ENCODE data around the gene HPN. TPM values are rescaled to one million over a fixed set of nuclear protein-coding genes. Genes with fewer than 3 reads are reported as not detected.
"Not testable (repeated sequence)": the region's sequence is repeated elsewhere in the genome, so short reads cannot be mapped to it uniquely, and the experiment has no call there.

HPN gene
- 4.8 and 4.9 TPM in 2 replicates for polyA plus RNA-seq (2013)

GRCh38 chr19:35041548-35042055, at the start of gene HPN:
HPN (plus strand) TSS chr19:35041721; CDS start chr19:35042507, 786 bp downstream.
- Histone ChIP-seq H4K91ac (ENCODE audit: low read depth, low read length) (peak within 1 kb of the TSS; percentile 91), H3K79me2 (ENCODE audit: control insufficient read depth, insufficient read depth, low read length, poor library complexity) (no peaks in the 10 kb centered on the region), H3K18ac (ENCODE audit: low read length) (peak within 1 kb of the TSS; percentile 74), H3K9ac (ENCODE audit: low read length) (peak within 1 kb of the TSS; percentile 33), H3K4me1 (ENCODE audit: control insufficient read depth in 1 of 2, insufficient read depth in 2 of 2, low read length in 2 of 2) (peaks cover 13 to 17% of the 10 kb centered on the region in 2 experiments), H3K9me3 (ENCODE audit: insufficient read depth, low read depth, low read length) (peaks cover 3% of the 10 kb centered on the region), H2BK12ac (ENCODE audit: low read length) (peak within 1 kb of the TSS; percentile 62), H3K23ac (ENCODE audit: low read length) (no peak within 1 kb of the TSS), H3K14ac (ENCODE audit: low read length) (peak within 1 kb of the TSS; percentile 82), H3K27ac (ENCODE audit: low read depth, low read length) (peak within 1 kb of the TSS; percentile 72), H3K36me3 (ENCODE audit: control insufficient read depth in 1 of 2, insufficient read depth in 2 of 2, low read length in 2 of 2) (no peaks in the 10 kb centered on the region), H3K4me2 (ENCODE audit: low read length) (peak within 1 kb of the TSS; percentile 81), H4K8ac (ENCODE audit: low read depth, low read length) (peak within 1 kb of the TSS; percentile 80), H4K12ac (ENCODE audit: low read depth, low read length) (peak within 1 kb of the TSS; percentile 65), H2AK5ac (ENCODE audit: low read length) (peak within 1 kb of the TSS; percentile 91), H3K4me3 (ENCODE audit: low read depth, low read length) (peak within 1 kb of the TSS; percentile 55), H3K4ac (ENCODE audit: low read depth, low read length) (peak within 1 kb of the TSS; percentile 60), H3K79me1 (ENCODE audit: low read length) (peaks cover 13% of the 10 kb centered on the region), H3K27me3 (ENCODE audit: insufficient read depth, low read length) (no peaks in the 10 kb centered on the region), H2BK5ac (ENCODE audit: low read depth, low read length, poor library complexity) (peak within 1 kb of the TSS; percentile 77), H2BK120ac (ENCODE audit: insufficient read depth, low read length, poor library complexity) (peak within 1 kb of the TSS; percentile 79), H2AFZ (ENCODE audit: insufficient read depth, low read length, poor library complexity) (peak within 1 kb of the TSS; percentile 81)
- no CpG with 5 or more reads among the region's 19 CpGs for WGBS (ENCODE audit: extremely low coverage, insufficient coverage, insufficient read length)
- DNase-seq: no peak

DNA sequence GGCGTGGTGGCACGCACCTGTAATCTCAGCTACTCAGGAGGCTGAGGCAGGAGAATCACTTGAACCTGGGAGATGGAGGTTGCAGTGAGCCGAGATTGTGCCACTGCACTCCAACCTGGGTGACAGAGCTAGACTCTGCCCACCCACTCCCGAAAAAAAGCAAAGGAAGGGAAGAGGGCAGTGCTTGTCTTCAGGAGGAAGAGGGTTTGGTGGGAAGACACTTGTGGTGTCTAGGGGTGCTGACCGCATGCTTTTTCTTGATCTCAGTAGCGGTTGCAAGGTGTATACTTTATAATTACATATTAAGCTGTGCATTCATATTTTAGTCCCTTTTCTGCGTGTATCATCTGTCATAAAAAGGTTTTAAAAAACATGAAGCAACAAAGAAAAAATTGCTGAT, 48.9 kb upstream of the HPN start:
- not testable (repeated sequence) for H3K4me3 ChIP-seq (ENCODE audit: low read depth, low read length); H3K23ac ChIP-seq (ENCODE audit: low read length); H3K4me2 ChIP-seq (ENCODE audit: low read length); H2AFZ ChIP-seq (ENCODE audit: insufficient read depth, low read length, poor library complexity); H3K36me3 ChIP-seq (ENCODE audit: control insufficient read depth in 1 of 2, insufficient read depth in 2 of 2, low read length in 2 of 2); H4K12ac ChIP-seq (ENCODE audit: low read depth, low read length); H4K8ac ChIP-seq (ENCODE audit: low read depth, low read length); H4K91ac ChIP-seq (ENCODE audit: low read depth, low read length); H3K79me1 ChIP-seq (ENCODE audit: low read length); H3K4me1 ChIP-seq (ENCODE audit: control insufficient read depth in 1 of 2, insufficient read depth in 2 of 2, low read length in 2 of 2); H3K9me3 ChIP-seq (ENCODE audit: insufficient read depth, low read depth, low read length); H2BK5ac ChIP-seq (ENCODE audit: low read depth, low read length, poor library complexity); H2BK120ac ChIP-seq (ENCODE audit: insufficient read depth, low read length, poor library complexity); H3K14ac ChIP-seq (ENCODE audit: low read length); DNase-seq; H3K27ac ChIP-seq (ENCODE audit: low read depth, low read length); H3K79me2 ChIP-seq (ENCODE audit: control insufficient read depth, insufficient read depth, low read length, poor library complexity); H2BK12ac ChIP-seq (ENCODE audit: low read length); H3K9ac ChIP-seq (ENCODE audit: low read length); H3K18ac ChIP-seq (ENCODE audit: low read length); H3K27me3 ChIP-seq (ENCODE audit: insufficient read depth, low read length); H2AK5ac ChIP-seq (ENCODE audit: low read length); H3K4ac ChIP-seq (ENCODE audit: low read depth, low read length)
- no CpG with 5 or more reads among the region's 7 CpGs for WGBS (ENCODE audit: extremely low coverage, insufficient coverage, insufficient read length)

DNA sequence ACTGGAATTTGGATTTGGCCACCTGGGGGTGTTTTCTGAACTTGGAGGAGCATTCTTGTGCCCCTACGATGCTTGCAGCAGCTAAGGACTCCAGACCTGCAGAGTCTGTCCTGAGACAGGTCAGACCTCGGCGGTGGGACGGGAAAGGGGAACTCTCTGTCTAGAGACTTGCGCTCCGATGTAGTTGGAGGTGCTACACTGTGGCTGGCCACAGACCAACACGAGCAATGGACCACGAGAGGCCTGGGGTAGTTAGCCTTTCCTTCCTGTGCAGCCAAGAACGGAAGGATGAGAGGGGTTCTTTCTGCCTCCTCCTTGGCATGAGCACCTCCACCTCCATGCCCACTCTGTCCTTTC, 47.3 kb upstream of the HPN start:
- Histone ChIP-seq H3K4me2 (ENCODE audit: low read length) (no peak overlapping the region), H3K14ac (ENCODE audit: low read length) (no peak overlapping the region), H3K79me1 (ENCODE audit: low read length) (no peaks in the 10 kb centered on the region), H3K4ac (ENCODE audit: low read depth, low read length) (no peak overlapping the region), H4K12ac (ENCODE audit: low read depth, low read length) (no peak overlapping the region), H4K8ac (ENCODE audit: low read depth, low read length) (no peak overlapping the region), H3K9me3 (ENCODE audit: insufficient read depth, low read depth, low read length) (peaks cover 3% of the 10 kb centered on the region), H2BK5ac (ENCODE audit: low read depth, low read length, poor library complexity) (no peak overlapping the region), H2BK120ac (ENCODE audit: insufficient read depth, low read length, poor library complexity) (no peak overlapping the region), H3K36me3 (ENCODE audit: control insufficient read depth in 1 of 2, insufficient read depth in 2 of 2, low read length in 2 of 2) (no peaks in the 10 kb centered on the region), H2BK12ac (ENCODE audit: low read length) (no peak overlapping the region), H4K91ac (ENCODE audit: low read depth, low read length) (no peak overlapping the region), H3K79me2 (ENCODE audit: control insufficient read depth, insufficient read depth, low read length, poor library complexity) (no peaks in the 10 kb centered on the region), H3K27me3 (ENCODE audit: insufficient read depth, low read length) (no peaks in the 10 kb centered on the region), H3K4me3 (ENCODE audit: low read depth, low read length) (no peak overlapping the region), H2AFZ (ENCODE audit: insufficient read depth, low read length, poor library complexity) (no peak overlapping the region), H3K27ac (ENCODE audit: low read depth, low read length) (no peak overlapping the region), H3K4me1 (ENCODE audit: control insufficient read depth in 1 of 2, insufficient read depth in 2 of 2, low read length in 2 of 2) (peaks cover 2 to 6% of the 10 kb centered on the region in 2 experiments), H2AK5ac (ENCODE audit: low read length) (no peak overlapping the region), H3K23ac (ENCODE audit: low read length) (no peak overlapping the region), H3K9ac (ENCODE audit: low read length) (no peak overlapping the region), H3K18ac (ENCODE audit: low read length) (no peak overlapping the region)
- WGBS (ENCODE audit: extremely low coverage, insufficient coverage, insufficient read length): no CpG with 5 or more reads among the region's 9 CpGs
- no peak for DNase-seq

DNA sequence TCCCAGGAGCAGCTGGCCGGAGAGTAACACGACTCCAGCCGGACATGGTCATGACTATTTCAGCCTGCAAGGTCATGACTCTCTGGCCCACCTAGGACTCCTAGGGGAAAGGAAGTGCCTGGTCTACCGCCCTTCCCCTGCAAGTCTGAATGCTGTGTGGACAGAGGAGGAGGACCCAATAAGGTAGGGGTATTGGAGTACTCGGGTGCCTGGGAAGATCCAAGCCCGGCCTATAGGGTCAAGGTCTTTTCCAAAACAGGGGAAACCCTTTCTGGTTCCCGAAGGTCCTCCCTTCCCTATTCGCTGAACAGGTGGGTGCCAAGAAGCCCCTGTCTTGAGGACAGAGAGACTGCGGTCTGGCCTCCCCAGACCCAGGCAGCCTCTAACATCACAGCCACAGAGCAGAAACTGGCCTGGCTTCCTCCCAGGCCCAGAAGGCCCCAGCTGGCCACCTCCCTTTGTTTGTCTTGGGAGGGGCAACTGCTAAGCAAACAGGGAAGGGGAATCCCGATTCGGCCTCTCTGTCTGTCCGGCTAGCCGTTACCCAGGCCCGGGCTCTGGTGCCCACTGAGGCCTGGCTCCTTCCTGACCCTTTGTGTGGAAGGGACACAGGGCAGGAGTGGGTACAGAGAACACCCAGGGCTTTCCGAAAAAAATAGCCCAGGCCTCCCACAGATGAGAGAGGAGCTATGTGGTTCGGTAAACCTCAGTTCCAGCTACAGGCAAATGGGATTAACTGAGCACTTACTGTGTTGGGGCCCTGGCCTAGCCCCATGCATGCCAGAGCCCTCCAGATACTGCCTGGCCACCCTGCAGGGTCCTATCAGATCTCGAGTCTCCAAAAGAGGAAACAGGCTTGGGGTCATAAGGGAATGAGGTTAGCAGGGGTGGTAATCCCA, 46.6 kb upstream of the HPN start:
- H2BK12ac ChIP-seq (ENCODE audit: low read length): no peak overlapping the region
- H3K79me2 ChIP-seq (ENCODE audit: control insufficient read depth, insufficient read depth, low read length, poor library complexity): peaks cover 2% of the 10 kb centered on the region
- H3K23ac ChIP-seq (ENCODE audit: low read length): no peak overlapping the region
- H3K79me1 ChIP-seq (ENCODE audit: low read length): peaks cover 5% of the 10 kb centered on the region
- H3K4me1 ChIP-seq (ENCODE audit: control insufficient read depth in 1 of 2, insufficient read depth in 2 of 2, low read length in 2 of 2): peaks cover 2 to 8% of the 10 kb centered on the region in 2 experiments
- H3K9ac ChIP-seq (ENCODE audit: low read length): no peak overlapping the region
- no peak overlapping the region for H3K18ac ChIP-seq (ENCODE audit: low read length)
- H3K27ac ChIP-seq (ENCODE audit: low read depth, low read length): no peak overlapping the region
- no peak overlapping the region for H2BK120ac ChIP-seq (ENCODE audit: insufficient read depth, low read length, poor library complexity)
- no peak overlapping the region for H4K8ac ChIP-seq (ENCODE audit: low read depth, low read length)
- H4K12ac ChIP-seq (ENCODE audit: low read depth, low read length): no peak overlapping the region
- no peak overlapping the region for H2AFZ ChIP-seq (ENCODE audit: insufficient read depth, low read length, poor library complexity)
- H3K27me3 ChIP-seq (ENCODE audit: insufficient read depth, low read length): no peaks in the 10 kb centered on the region
- WGBS (ENCODE audit: extremely low coverage, insufficient coverage, insufficient read length): no CpG with 5 or more reads among the region's 17 CpGs
- no peaks in the 10 kb centered on the region for H3K36me3 ChIP-seq (ENCODE audit: control insufficient read depth in 1 of 2, insufficient read depth in 2 of 2, low read length in 2 of 2)
- H3K4me3 ChIP-seq (ENCODE audit: low read depth, low read length): no peak overlapping the region
- H2AK5ac ChIP-seq (ENCODE audit: low read length): no peak overlapping the region
- peaks cover 3% of the 10 kb centered on the region for H3K9me3 ChIP-seq (ENCODE audit: insufficient read depth, low read depth, low read length)
- DNase-seq: no peak
- H3K14ac ChIP-seq (ENCODE audit: low read length): no peak overlapping the region
- no peak overlapping the region for H3K4me2 ChIP-seq (ENCODE audit: low read length)
- no peak overlapping the region for H2BK5ac ChIP-seq (ENCODE audit: low read depth, low read length, poor library complexity)
- H4K91ac ChIP-seq (ENCODE audit: low read depth, low read length): no peak overlapping the region
- no peak overlapping the region for H3K4ac ChIP-seq (ENCODE audit: low read depth, low read length)
